GM12873 (cell line): ENCODE measurements around the gene CFAP43.

Source experiments
- CTCF ChIP-seq: IDR thresholded peaks from 2 replicates; pipeline ENCODE4 v1.5.1; 2012; ENCODE audit warnings: low read depth, mild to moderate bottlenecking, moderate library complexity, low read length, control low read depth; ENCODE audit not compliant: insufficient read depth; ENCODE audit errors: missing control alignments

CFAP43 gene

GRCh38 chr10:104113376-104113956, 118.7 kb downstream of the CFAP43 start:
- TF ChIP-seq CTCF, result no peak

GRCh38 chr10:104109908-104110662, 122.1 kb downstream of the CFAP43 start:
- no peak for TF ChIP-seq CTCF

- no peak for TF ChIP-seq CTCF
These were observed 127.2 kb downstream of the CFAP43 start for GRCh38 chr10:104104926-104105325.

- no peak for TF ChIP-seq CTCF
These were observed 127.7 kb downstream of the CFAP43 start for GRCh38 chr10:104104418-104104817.

- TF ChIP-seq CTCF, result no peak
These were observed 128.2 kb downstream of the CFAP43 start for GRCh38 chr10:104103956-104104355.

- TF ChIP-seq CTCF, result no peak
These were observed 130.3 kb downstream of the CFAP43 start for GRCh38 chr10:104101902-104102301.

- TF ChIP-seq CTCF, result no peak
These were observed 131.4 kb downstream of the CFAP43 start for GRCh38 chr10:104100795-104101194.
